HepG2 (cell line): Measurements from ENCODE around the gene STK39. TPM values are rescaled to one million over a fixed set of nuclear protein-coding genes. Genes with fewer than 3 reads are reported as not detected.
A peak's percentile ranks its signal among the peaks of the same experiment; 100 is the strongest.

Experiments used
- ARID3A ChIP-seq: IDR thresholded peaks from 2 replicates; pipeline ENCODE4 v1.6.1; 2012; ENCODE audit warnings: low read depth, low read length, improper control_type of control experiment
- ATF2 ChIP-seq: sonication (generic); formaldehyde crosslinking; IDR thresholded peaks from 2 replicates; pipeline ENCODE4 v1.4.0; 2020; ENCODE audit warnings: missing genetic modification reagents
- CHCHD3 ChIP-seq: sonication (generic); formaldehyde crosslinking; IDR thresholded peaks from 2 replicates; pipeline ENCODE4 v1.8.0; 2022; ENCODE audit warnings: mild to moderate bottlenecking, missing genetic modification reagents, moderate library complexity
- CHD2 ChIP-seq: IDR thresholded peaks from 2 replicates; pipeline ENCODE4 v1.6.1; 2011; ENCODE audit warnings: low read depth, low read length, improper control_type of control experiment
- CREB3 ChIP-seq: sonication (generic); formaldehyde crosslinking; IDR thresholded peaks from 2 replicates; pipeline ENCODE4 v1.5.0; 2020; ENCODE audit warnings: missing genetic modification reagents
- GABPB1 ChIP-seq: IDR thresholded peaks from 2 replicates; pipeline ENCODE4 v1.6.1; 2016; ENCODE audit warnings: mild to moderate bottlenecking, missing genetic modification reagents, moderate library complexity, missing compliant biosample characterization
- GFI1 ChIP-seq: sonication (generic); formaldehyde crosslinking; IDR thresholded peaks from 2 replicates; pipeline ENCODE4 v1.5.0; 2020; ENCODE audit warnings: missing genetic modification reagents, mild to moderate bottlenecking, borderline replicate concordance
- HMG20A ChIP-seq: IDR thresholded peaks from 2 replicates; pipeline ENCODE4 v1.6.1; 2016; ENCODE audit warnings: borderline replicate concordance
- HMGXB4 ChIP-seq, 2 experiments: sonication (generic) in 1 of 2; formaldehyde crosslinking in 1 of 2; IDR thresholded peaks; 2 replicates each; pipeline versions ENCODE4 v1.4.0 to v1.6.1; 2018 to 2020; ENCODE audit warnings: missing genetic modification reagents in 2 of 2, borderline replicate concordance in 1 of 2, low read depth in 1 of 2, mild to moderate bottlenecking in 1 of 2, missing biosample characterization in 1 of 2
- MED8 ChIP-seq: sonication (generic); formaldehyde crosslinking; IDR thresholded peaks from 2 replicates; pipeline ENCODE4 v1.8.1; 2023; ENCODE audit warnings: mild to moderate bottlenecking, missing genetic modification reagents; ENCODE audit not compliant: insufficient replicate concordance
- MIER3 ChIP-seq: IDR thresholded peaks from 2 replicates; pipeline ENCODE4 v1.6.1; 2016; ENCODE audit warnings: missing compliant biosample characterization, borderline replicate concordance
- POLR2AphosphoS5 ChIP-seq: IDR thresholded peaks from 2 replicates; pipeline ENCODE4 v1.6.1; 2012; ENCODE audit warnings: low read depth, low read length
- RXRA ChIP-seq: sonication (generic); formaldehyde crosslinking; IDR thresholded peaks from 2 replicates; pipeline ENCODE4 v1.5.1; 2020; ENCODE audit warnings: missing genetic modification reagents
- SALL2 ChIP-seq: sonication (generic); formaldehyde crosslinking; IDR thresholded peaks from 2 replicates; pipeline ENCODE4 v1.8.1; 2023; ENCODE audit warnings: mild to moderate bottlenecking, missing genetic modification reagents, inconsistent platforms
- ZBTB43 ChIP-seq: sonication (generic); formaldehyde crosslinking; conservative IDR thresholded peaks from 2 replicates; pipeline ENCODE4 v1.4.0; 2020; ENCODE audit warnings: missing genetic modification reagents
- ZNF160 ChIP-seq: sonication (generic); formaldehyde crosslinking; IDR thresholded peaks from 2 replicates; pipeline ENCODE4 v1.8.0; 2022; ENCODE audit warnings: mild to moderate bottlenecking, inconsistent platforms, missing genetic modification reagents
- ZNF292 ChIP-seq: sonication (generic); formaldehyde crosslinking; IDR thresholded peaks from 2 replicates; pipeline ENCODE4 v1.8.1; 2022; ENCODE audit warnings: mild to moderate bottlenecking, low read depth, missing genetic modification reagents, borderline replicate concordance
- ZNF30 ChIP-seq: sonication (generic); formaldehyde crosslinking; IDR thresholded peaks from 2 replicates; pipeline ENCODE4 v1.5.0; 2020; ENCODE audit warnings: mild to moderate bottlenecking, missing genetic modification reagents
- ZNF614 ChIP-seq: IDR thresholded peaks from 2 replicates; pipeline ENCODE4 v1.6.1; 2018; ENCODE audit warnings: missing biosample characterization, missing genetic modification reagents, inconsistent platforms, borderline replicate concordance
- ZNF652 ChIP-seq: IDR thresholded peaks from 2 replicates; pipeline ENCODE4 v1.6.1; 2016; ENCODE audit warnings: low read depth, borderline replicate concordance
- ZSCAN21 ChIP-seq: sonication (generic); formaldehyde crosslinking; IDR thresholded peaks from 2 replicates; pipeline ENCODE4 v1.8.0; 2022; ENCODE audit warnings: mild to moderate bottlenecking, missing genetic modification reagents, moderate library complexity, borderline replicate concordance
- polyA plus RNA-seq, 8 experiments: library from polyadenylated mRNA; depleted of rRNA in 3 of 8; stranded (reverse) in 7 of 8; unstranded in 1 of 8; fragments of >200 nt; fragmentation: Illumina TruSeq in 4 of 8; extraction: Trizol in 4 of 8; gene quantifications; 2 replicates each; pipeline versions ENCODE4 v1.2.1 to v1.2.3, GENCODE V29; 2011 to 2016; ENCODE audit warnings: low read depth in 4 of 8, missing spikeins in 1 of 8, mixed read lengths in 1 of 8; ENCODE audit not compliant: insufficient read depth in 1 of 8
- total RNA-seq, 5 experiments: library from RNA; depleted of rRNA; stranded (reverse); fragments of >200 nt; fragmentation: Illumina TruSeq; extraction: Trizol; gene quantifications; 2 replicates each; pipeline ENCODE4 v1.2.3, GENCODE V29; 2016; ENCODE audit warnings: low read depth in 1 of 5

The STK39 gene
- total and polyA plus RNA-seq, 2 of the 13 experiments (the other 11 are each of a cell fraction or from before 2014, with no cell fraction given): 27.3 to 38.4 TPM

- TF ChIP-seq GABPB1 (CRISPR knock-in tag) (peak; percentile 26; the same call in 1 of the 2 replicates), HMGXB4 (CRISPR knock-in tag; IDR thresholded peaks at IDR 0.05; ENCODE audit: borderline replicate concordance in 1 of 2, low read depth in 1 of 2) (0 out of 4 replicates have a peak, but pooled peaks of 1 of the 2 experiments have one; percentile 11), CHD2 (no peak), CHCHD3 (CRISPR knock-in tag) (no peak), ARID3A (peak; percentile 43; the same call in 1 of the 2 replicates), POLR2AphosphoS5 (no peak), ZNF30 (CRISPR knock-in tag) (no peak), ZNF160 (CRISPR knock-in tag) (no peak), ZNF292 (peak; percentile 64; the same call in 1 of the 2 replicates), ZNF614 (CRISPR knock-in tag) (peak; percentile 67), ZBTB43 (CRISPR knock-in tag) (no peak), MIER3 (CRISPR knock-in tag) (no peak), SALL2 (CRISPR knock-in tag) (no peak), MED8 (CRISPR knock-in tag) (no peak), GFI1 (CRISPR knock-in tag) (no peak), ZSCAN21 (no peak), ZNF652 (CRISPR knock-in tag) (no peak), RXRA (CRISPR knock-in tag) (peak; percentile 66; the same call in 1 of the 2 replicates), HMG20A (CRISPR knock-in tag) (peak; percentile 79; the same call in 1 of the 2 replicates), CREB3 (no peak), ATF2 (0 out of 2 replicates have a peak, but pooled peaks have one; percentile 34)
Measured at GRCh38 chr2:168191955-168192785, 55.2 kb downstream of the STK39 start (continued).
